ENCODE data around the gene MUL1.

MUL1 gene

GRCh38 chr1:20466273-20466672 is 41.7 kb downstream of the MUL1 start:
- no peak for DNase-seq

GRCh38 chr1:20465187-20465586 is 42.8 kb downstream of the MUL1 start:
- no peak for DNase-seq

GRCh38 chr1:20463502-20463901 is 44.4 kb downstream of the MUL1 start:
- DNase-seq = no peak

- DNase-seq = no peak
These were observed 45.6 kb downstream of the MUL1 start for GRCh38 chr1:20462397-20462796.

GRCh38 chr1:20458717-20459116 is 49.2 kb downstream of the MUL1 start:
- DNase-seq = no peak

- DNase-seq = no peak
These were observed 53.9 kb downstream of the MUL1 start for GRCh38 chr1:20454004-20454403.

GRCh38 chr1:20449735-20450311 is 58.1 kb downstream of the MUL1 start:
- DNase-seq = no peak

Measured in NCI-H2081 (cell line).